ENCODE results near the gene DSP.

Gene DSP

GRCh38 chr6:7537565-7538174 is 3.8 kb upstream of the DSP start:
- in situ Hi-C loops (cut with MboI; ENCODE audit: low sequenced_read_pairs), result no loop called here

GRCh38 chr6:7538484-7538883 is 3.0 kb upstream of the DSP start:
- in situ Hi-C loops (cut with MboI; ENCODE audit: low sequenced_read_pairs), result no loop called here

GRCh38 chr6:7540595-7540994 is 876 bp upstream of the DSP start:
- in situ Hi-C loops (cut with MboI; ENCODE audit: low sequenced_read_pairs), result no loop called here

DNA sequence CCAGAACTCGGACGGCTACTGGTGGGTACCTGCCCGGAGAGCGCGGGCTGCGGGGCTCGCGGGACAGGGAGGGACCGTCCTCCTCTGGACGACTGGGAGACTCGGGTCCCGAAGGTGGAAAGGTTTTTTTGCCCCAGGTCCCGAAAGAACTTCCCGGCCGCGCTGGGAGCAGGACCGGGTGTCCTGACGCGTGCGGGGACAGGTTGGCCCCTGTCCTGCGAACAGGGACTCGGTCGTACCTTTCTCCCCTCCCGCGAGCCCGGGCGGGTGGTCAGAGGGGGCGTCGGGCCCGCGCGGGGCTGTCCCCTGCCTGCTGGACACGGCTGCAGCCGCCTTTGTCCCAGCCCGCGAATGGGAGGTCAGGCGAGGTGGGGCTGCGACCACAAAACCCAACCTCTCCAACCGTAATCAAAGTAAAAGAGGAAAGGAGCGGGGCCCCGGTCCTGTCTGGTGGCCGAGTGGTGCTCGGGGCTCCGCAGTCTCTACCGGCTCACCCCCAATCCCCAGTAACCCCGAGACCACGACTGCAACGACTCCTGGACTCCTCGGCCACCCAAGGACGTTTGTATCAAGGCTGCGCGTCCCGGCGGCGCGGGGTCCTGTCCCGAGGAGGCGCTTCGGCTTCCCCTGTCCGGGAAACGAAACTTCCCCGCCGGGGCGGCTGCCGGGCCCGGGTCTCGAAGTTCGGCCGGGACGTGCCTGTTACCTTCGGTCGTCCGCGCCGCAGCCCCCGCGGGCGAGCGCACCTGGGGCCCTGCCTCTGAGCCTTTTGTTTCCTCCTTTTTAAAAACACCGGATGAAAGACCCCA is 798 bp downstream of the DSP start:
- in situ Hi-C loops (cut with MboI; ENCODE audit: low sequenced_read_pairs), result no loop called here

- in situ Hi-C loops (cut with MboI; ENCODE audit: low sequenced_read_pairs), result no loop called here
Measured at GRCh38 chr6:7542874-7543624, 1.6 kb downstream of the DSP start.

DNA sequence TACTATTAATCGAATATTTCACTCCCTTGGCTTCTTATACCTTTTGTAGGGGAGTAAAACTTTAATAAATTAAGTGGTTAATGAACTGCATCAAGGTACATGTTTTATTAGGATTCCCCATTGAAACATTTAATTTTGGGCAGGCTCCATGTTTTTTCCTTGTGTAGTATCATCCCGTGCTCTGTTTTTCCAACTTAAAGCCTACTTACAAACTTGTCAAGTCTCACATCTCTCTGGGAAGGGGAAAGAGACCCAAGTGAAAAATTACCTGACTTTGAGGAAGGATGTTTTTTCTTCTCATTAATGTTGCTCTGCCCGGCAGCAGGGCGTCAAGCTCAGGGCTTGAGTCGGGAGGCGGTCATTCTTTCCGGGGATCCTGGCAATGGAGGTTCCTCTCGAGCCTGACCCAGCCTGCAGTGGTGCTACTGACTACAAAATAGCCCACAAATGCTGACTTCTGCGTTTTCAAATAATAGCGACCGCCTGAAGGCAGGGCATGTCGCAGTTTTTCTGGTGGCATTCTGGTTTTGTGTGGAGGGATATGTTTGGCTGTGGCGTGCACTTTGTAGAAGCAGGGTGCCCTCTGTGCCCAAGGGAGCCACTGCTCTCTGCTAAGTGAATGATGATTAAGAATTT is 2.4 kb downstream of the DSP start:
- in situ Hi-C loops (cut with MboI; ENCODE audit: low sequenced_read_pairs), result no loop called here

GRCh38 chr6:7544597-7544996 is 3.1 kb downstream of the DSP start:
- in situ Hi-C loops (cut with MboI; ENCODE audit: low sequenced_read_pairs), result no loop called here

- in situ Hi-C loops (cut with MboI; ENCODE audit: low sequenced_read_pairs), result no loop called here
Measured at GRCh38 chr6:7545316-7546019, 4.0 kb downstream of the DSP start.

GRCh38 chr6:7546020-7546369 is 4.5 kb downstream of the DSP start:
- in situ Hi-C loops (cut with MboI; ENCODE audit: low sequenced_read_pairs), result no loop called here

DNA sequence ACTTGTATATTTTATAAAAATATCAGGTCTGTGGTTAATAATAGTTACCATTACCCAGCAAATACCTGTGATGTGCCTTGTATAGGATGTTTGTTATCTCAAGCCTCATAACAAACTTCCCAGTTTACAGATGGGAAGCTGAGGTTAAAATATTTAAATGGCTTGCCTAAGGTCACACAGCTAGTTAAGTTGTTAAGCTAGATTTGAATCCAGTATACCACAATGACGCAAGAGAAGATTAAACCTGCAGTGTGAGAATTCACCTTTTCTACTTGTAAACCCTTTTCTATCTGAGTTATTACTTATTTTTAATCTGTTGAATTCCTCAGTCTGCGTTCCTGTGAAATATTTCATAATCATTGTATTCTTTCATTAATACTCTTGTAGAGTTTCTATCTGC is 4.9 kb downstream of the DSP start:
- in situ Hi-C loops (cut with MboI; ENCODE audit: low sequenced_read_pairs), result no loop called here

DNA sequence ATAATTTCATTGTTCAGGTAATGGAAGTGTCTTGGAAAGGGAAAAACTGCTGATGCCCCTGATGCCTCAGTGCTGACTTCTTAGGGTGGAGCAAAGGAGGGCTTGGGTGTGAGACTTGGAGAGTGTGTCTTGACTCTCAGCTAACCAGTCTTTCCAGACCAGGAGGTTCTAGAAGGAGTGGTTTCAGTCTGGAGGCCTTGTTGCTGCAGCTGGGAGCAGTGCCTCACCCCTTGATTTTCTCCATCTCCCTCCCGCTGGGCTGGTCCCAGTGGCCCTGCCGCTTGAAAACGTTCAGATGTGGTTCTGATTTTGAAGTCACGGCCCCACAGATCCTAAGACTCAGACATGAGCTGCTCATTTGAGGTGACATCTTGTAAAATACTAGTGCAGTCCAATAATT is 5.4 kb downstream of the DSP start:
- in situ Hi-C loops (cut with MboI; ENCODE audit: low sequenced_read_pairs), result no loop called here

GRCh38 chr6:7547315-7547714 is 5.8 kb downstream of the DSP start:
- in situ Hi-C loops (cut with MboI; ENCODE audit: low sequenced_read_pairs), result no loop called here

DNA sequence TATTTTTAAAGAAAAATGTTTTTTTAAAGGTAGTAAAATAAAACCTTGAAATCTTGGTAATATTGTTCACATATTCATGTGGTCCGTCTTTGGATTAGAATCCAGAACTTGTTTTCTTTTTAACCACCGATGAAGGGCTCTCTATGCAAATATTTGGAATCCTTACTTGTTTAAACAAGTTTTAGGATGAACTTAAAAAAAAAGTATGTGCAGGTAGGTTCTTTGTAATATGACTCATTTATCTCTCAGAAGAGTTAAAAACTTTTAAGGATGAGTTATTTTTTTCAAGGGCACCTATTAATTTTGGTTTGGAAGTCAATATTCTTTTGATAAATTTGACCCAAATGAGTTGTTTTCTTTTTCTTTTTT is 8.9 kb downstream of the DSP start:
- in situ Hi-C loops (cut with MboI; ENCODE audit: low sequenced_read_pairs), result no loop called here

DNA sequence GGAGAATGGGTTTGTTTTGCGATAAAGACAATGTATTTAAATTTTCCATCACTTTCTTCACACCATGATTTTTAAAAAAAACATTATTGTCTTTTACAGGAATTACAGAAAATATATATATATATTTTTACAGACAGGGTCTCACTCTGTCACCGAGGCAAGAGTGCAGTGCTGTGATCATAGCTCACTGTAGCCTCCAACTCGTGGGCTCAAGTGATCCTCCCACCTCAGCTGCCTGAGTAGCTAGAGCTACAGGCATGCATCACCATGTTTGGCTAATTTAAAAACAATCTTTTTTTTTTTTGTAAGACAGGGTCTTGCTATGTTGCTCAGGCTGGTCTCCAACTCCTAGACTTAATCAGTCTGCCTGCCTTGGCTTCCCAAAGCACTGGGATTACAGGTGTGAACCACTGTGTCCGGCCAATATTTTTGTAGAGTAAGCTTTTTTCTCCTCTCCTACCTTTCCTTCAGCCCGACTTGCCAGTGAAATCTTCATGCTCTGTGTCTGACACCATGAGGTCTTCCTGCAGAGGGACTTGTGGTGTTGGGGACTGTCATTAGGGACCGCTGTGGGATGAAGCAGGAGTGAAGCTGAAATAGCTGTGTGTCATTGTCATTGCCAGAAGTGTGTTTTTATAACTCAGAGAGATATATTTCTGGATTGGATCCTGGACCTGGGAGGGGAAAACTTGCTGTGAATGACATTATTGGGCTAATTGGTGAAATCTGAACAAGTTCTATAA is 13.2 kb downstream of the DSP start:
- in situ Hi-C loops (cut with MboI; ENCODE audit: low sequenced_read_pairs), result no loop called here

DNA sequence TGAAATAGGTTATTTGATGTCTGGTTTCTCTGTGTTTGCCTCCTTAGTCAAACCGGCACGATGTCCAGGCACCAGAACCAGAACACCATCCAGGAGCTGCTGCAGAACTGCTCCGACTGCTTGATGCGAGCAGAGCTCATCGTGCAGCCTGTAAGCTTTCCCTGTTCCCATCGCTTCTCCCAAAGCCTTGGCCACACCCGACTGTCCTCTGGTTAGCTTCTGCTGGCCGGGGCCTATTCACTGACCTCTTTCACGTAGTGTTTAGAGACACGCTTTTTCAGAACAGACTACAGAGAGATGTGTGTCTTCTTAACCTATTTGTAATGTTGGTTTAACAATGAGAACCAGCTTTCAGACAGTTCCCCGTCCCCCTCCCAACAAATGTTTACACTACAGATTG is 14.2 kb downstream of the DSP start:
- in situ Hi-C loops (cut with MboI; ENCODE audit: low sequenced_read_pairs), result no loop called here

DNA sequence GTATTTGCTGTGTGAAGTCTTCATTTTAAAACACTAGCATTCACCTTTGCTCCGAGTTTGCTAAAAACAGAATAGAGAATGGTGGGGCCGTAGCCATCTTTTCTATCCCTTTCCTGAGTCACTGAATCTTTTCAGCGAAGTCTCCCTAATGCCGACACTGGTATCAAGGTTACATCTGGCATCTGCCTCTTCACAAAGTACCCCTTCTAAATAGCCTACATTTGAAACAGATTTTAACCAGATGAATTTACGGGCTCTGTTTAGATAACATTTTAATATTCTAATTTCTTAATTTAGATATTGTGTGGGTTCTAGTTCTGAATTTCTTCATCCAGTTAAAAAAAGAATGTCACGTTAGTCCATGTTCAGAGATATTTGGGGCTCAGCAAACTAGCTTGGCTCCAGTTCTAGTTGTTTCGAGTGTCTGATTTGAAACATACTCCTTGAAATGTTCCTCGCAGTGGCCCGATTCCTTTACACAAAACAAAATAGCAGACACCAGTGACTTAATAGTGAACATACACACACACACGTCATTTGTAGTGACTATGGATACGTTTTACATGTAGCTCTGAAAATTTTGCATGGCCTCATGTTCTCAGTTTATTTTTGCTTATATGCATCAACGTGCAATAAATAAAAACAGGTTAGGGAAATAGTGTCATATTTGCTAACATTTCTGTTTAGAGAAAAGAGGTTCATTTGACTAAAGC is 15.1 kb downstream of the DSP start:
- in situ Hi-C loops (cut with MboI; ENCODE audit: low sequenced_read_pairs), result no loop called here

- in situ Hi-C loops (cut with MboI; ENCODE audit: low sequenced_read_pairs), result no loop called here
Measured at GRCh38 chr6:7557652-7558051, 16.2 kb downstream of the DSP start.

- in situ Hi-C loops (cut with MboI; ENCODE audit: low sequenced_read_pairs), result no loop called here
Measured at GRCh38 chr6:7558781-7559180, 17.3 kb downstream of the DSP start.

GRCh38 chr6:7559196-7559595 is 17.7 kb downstream of the DSP start:
- in situ Hi-C loops (cut with MboI; ENCODE audit: low sequenced_read_pairs), result no loop called here

All from HL-60/S4 treated with retinoic acid at 250 ng/mL for 4 days and 3 days (cell line).